HG02852 (cell line): Measurements from ENCODE around the gene MGMT.

Experiments
- ATAC-seq: cut with Tn5 transposase; IDR thresholded peaks from one replicate; pipeline ENCODE4 v1.9.1; 2021; ENCODE audit warnings: mild to moderate bottlenecking, moderate library complexity; ENCODE audit not compliant: unreplicated experiment

MGMT gene

GRCh38 chr10:129580901-129581300 is 113.9 kb downstream of the MGMT start:
- ATAC-seq: no peak

GRCh38 chr10:129581827-129582411 is 114.9 kb downstream of the MGMT start:
- ATAC-seq: no peak

GRCh38 chr10:129583831-129584230 is 116.8 kb downstream of the MGMT start:
- no peak for ATAC-seq

GRCh38 chr10:129586898-129587443 is 119.9 kb downstream of the MGMT start:
- no peak for ATAC-seq

GRCh38 chr10:129589546-129589945 is 122.5 kb downstream of the MGMT start:
- ATAC-seq: no peak

GRCh38 chr10:129593953-129594352 is 126.9 kb downstream of the MGMT start:
- no peak for ATAC-seq

GRCh38 chr10:129594811-129595210 is 127.8 kb downstream of the MGMT start:
- no peak for ATAC-seq

- no peak for ATAC-seq
Observed at GRCh38 chr10:129598413-129598812, 131.4 kb downstream of the MGMT start.

GRCh38 chr10:129599160-129599559 is 132.1 kb downstream of the MGMT start:
- no peak for ATAC-seq

GRCh38 chr10:129601737-129602136 is 134.7 kb downstream of the MGMT start:
- ATAC-seq: no peak

GRCh38 chr10:129602938-129603535 is 136.0 kb downstream of the MGMT start:
- no peak for ATAC-seq

GRCh38 chr10:129604333-129605032 is 137.4 kb downstream of the MGMT start:
- peak; percentile 37 for ATAC-seq

GRCh38 chr10:129605266-129605985 is 138.4 kb downstream of the MGMT start:
- peak; percentile 36 for ATAC-seq

- ATAC-seq: peak; percentile 48
Observed at GRCh38 chr10:129605986-129606518, 139.0 kb downstream of the MGMT start.

- no peak for ATAC-seq
Observed at GRCh38 chr10:129607607-129608109, 140.6 kb downstream of the MGMT start.

- ATAC-seq: no peak
Observed at GRCh38 chr10:129608653-129609052, 141.6 kb downstream of the MGMT start.

GRCh38 chr10:129609551-129609950 is 142.5 kb downstream of the MGMT start:
- no peak for ATAC-seq

- no peak for ATAC-seq
Observed at GRCh38 chr10:129612481-129613109, 145.6 kb downstream of the MGMT start.

GRCh38 chr10:129613377-129613980 is 146.4 kb downstream of the MGMT start:
- no peak for ATAC-seq

- ATAC-seq: no peak
Observed at GRCh38 chr10:129614341-129614740, 147.3 kb downstream of the MGMT start.
